Subcutaneous abdominal adipose tissue (tissue), 5 donors: ENCODE data around the gene S100A2.
"Not testable (repeated sequence)": the region's sequence is repeated elsewhere in the genome, so short reads cannot be mapped to it uniquely, and the experiment has no call there.

Source experiments
- H3K27ac ChIP-seq: one replicate; pipeline ENCODE4 v1.7.0; 2013; ENCODE audit warnings: low read depth, mild to moderate bottlenecking, inconsistent platforms, low read length, moderate library complexity
- H3K27me3 ChIP-seq, 5 donors: one replicate each; pipeline ENCODE4 v1.7.0; 2013; ENCODE audit warnings: low read length in 5 of 5, inconsistent platforms in 1 of 5; ENCODE audit not compliant: control insufficient read depth in 5 of 5, insufficient read depth in 4 of 5
- H3K36me3 ChIP-seq, 5 donors: one replicate each; pipeline ENCODE4 v1.7.0; 2013; ENCODE audit warnings: low read length in 5 of 5; ENCODE audit not compliant: control insufficient read depth in 5 of 5, insufficient read depth in 5 of 5
- H3K4me1 ChIP-seq, 5 donors: one replicate each; pipeline ENCODE4 v1.7.0; 2013; ENCODE audit warnings: low read length in 5 of 5, mild to moderate bottlenecking in 3 of 5, moderate library complexity in 1 of 5; ENCODE audit not compliant: control insufficient read depth in 5 of 5, insufficient read depth in 5 of 5
- H3K4me3 ChIP-seq, 5 donors: one replicate each; pipeline ENCODE4 v1.7.0; 2013; ENCODE audit warnings: low read length in 5 of 5, low read depth in 1 of 5
- H3K9ac ChIP-seq, 5 donors: one replicate each; pipeline ENCODE4 v1.7.0; 2013; ENCODE audit warnings: low read length in 5 of 5, mild to moderate bottlenecking in 4 of 5, moderate library complexity in 3 of 5
- H3K9me3 ChIP-seq, 5 donors: one replicate each; pipeline ENCODE4 v1.7.0; 2013; ENCODE audit warnings: low read length in 5 of 5; ENCODE audit not compliant: control insufficient read depth in 5 of 5
- donor health status: healthy.
- donor health status: healthy.
- donor health status: healthy.
- donor health status: healthy.
- donor health status: healthy.

The S100A2 gene

GRCh38 chr1:153597206-153597605, 31.6 kb upstream of the S100A2 start:
- Histone ChIP-seq H3K9ac (no peak overlapping the region), H3K27me3 (no peaks in the 10 kb centered on the region), H3K36me3 (no peaks in the 10 kb centered on the region), H3K4me3 (no peak overlapping the region), H3K4me1 (peaks cover 4 to 29% (median 19%) of the 10 kb centered on the region in 5 donors), H3K9me3 (no peaks in the 10 kb centered on the region), H3K27ac (no peak overlapping the region)

GRCh38 chr1:153592748-153593147, 27.1 kb upstream of the S100A2 start:
- no peaks in the 10 kb centered on the region for H3K9me3 ChIP-seq
- no peak overlapping the region for H3K27ac ChIP-seq
- H3K4me3 ChIP-seq = no peak overlapping the region
- no peaks in the 10 kb centered on the region for H3K27me3 ChIP-seq
- peaks cover 0 to 7% (median 0%) of the 10 kb centered on the region in 5 donors for H3K4me1 ChIP-seq
- peak overlapping the region in 1 of 5 donors; percentile 25 for H3K9ac ChIP-seq
- no peaks in the 10 kb centered on the region for H3K36me3 ChIP-seq

DNA sequence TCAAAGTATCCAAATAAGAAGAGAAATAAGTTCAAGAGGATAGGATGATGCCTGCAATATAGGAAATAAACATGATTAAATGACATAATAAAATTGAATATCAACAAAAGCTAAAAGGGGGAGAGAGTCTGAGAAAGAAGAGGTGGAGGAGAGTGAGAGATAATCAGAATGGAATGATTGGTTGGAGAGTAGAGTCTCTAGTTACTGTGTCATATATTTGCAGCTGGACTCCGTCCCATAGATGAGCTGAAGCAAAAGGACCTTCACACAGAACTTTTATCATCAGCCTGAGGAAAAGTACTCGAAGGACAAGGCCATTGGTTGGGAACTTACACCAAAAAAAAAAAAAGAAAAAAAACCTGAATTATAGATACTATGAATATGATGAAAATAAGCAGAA, 22.8 kb upstream of the S100A2 start:
- Histone ChIP-seq H3K9me3 (no peaks in the 10 kb centered on the region), H3K4me3 (no peak overlapping the region), H3K27ac (no peak overlapping the region), H3K36me3 (no peaks in the 10 kb centered on the region), H3K27me3 (no peaks in the 10 kb centered on the region), H3K4me1 (peaks cover 0 to 7% (median 2%) of the 10 kb centered on the region in 5 donors), H3K9ac (no peak overlapping the region)

- H3K4me3 ChIP-seq, H3K9me3 ChIP-seq, H3K4me1 ChIP-seq, H3K36me3 ChIP-seq, H3K27ac ChIP-seq, H3K27me3 ChIP-seq, H3K9ac ChIP-seq: not testable (repeated sequence)
These were observed 22.4 kb upstream of the S100A2 start for GRCh38 chr1:153588033-153588432.

DNA sequence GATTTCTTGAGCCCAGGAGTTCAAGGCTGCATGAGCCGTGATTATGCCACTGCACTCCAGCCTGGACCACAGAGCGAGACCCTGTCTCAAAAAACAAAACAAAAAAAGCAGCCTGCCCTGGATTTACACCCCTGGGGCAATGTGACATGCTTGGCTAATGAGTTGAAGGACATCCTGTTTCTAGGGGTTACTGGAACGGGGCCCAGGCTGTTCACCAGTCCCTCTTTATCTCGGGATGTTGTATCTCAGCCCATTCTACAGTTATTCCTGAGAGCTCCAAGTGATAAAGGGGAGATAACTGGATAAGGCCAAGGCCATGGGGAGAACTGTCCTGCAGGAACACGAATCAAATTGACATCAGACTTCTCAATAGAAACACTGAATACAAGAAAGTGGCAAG, 21.7 kb upstream of the S100A2 start:
- Histone ChIP-seq H3K4me1 (peaks cover 0 to 2% (median 0%) of the 10 kb centered on the region in 5 donors), H3K36me3 (no peaks in the 10 kb centered on the region), H3K27me3 (no peaks in the 10 kb centered on the region), H3K4me3 (no peak overlapping the region), H3K27ac (no peak overlapping the region), H3K9me3 (no peaks in the 10 kb centered on the region), H3K9ac (no peak overlapping the region)

GRCh38 chr1:153586347-153586746, 20.7 kb upstream of the S100A2 start:
- no peak overlapping the region for H3K27ac ChIP-seq
- H3K36me3 ChIP-seq = no peaks in the 10 kb centered on the region
- no peak overlapping the region for H3K9ac ChIP-seq

GRCh38 chr1:153585006-153585405, 19.4 kb upstream of the S100A2 start:
- Histone ChIP-seq H3K4me3 (no peak overlapping the region), H3K27ac (no peak overlapping the region)

More at GRCh38 chr1:153586347-153586746, 20.7 kb upstream of the S100A2 start:
- H3K4me3 ChIP-seq = no peak overlapping the region
- H3K27me3 ChIP-seq = no peaks in the 10 kb centered on the region
- no peaks in the 10 kb centered on the region for H3K9me3 ChIP-seq
- H3K4me1 ChIP-seq = peaks cover 0 to 2% (median 0%) of the 10 kb centered on the region in 5 donors

DNA sequence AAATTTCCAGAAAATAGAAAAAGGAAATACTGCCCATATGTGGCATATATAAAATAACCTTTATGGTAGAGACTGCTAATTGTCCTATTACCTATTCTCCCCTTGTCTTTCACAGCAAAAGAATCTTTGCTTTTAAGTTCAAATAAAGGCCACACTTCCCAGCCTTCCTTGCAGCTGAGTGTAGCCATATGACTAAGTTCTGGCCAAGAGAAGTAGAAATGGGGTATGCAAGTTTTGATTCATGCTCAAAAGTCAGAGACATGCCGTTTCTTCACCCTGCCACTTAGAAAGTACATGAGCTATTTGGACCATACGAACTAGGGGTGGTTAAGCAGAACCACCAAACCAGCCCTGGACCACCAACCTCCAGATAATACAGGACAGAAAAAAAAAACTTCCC, 18.3 kb upstream of the S100A2 start:
- H3K4me1 ChIP-seq = peaks cover 0 to 2% (median 0%) of the 10 kb centered on the region in 5 donors
- no peak overlapping the region for H3K27ac ChIP-seq
- no peaks in the 10 kb centered on the region for H3K36me3 ChIP-seq
- H3K27me3 ChIP-seq = no peaks in the 10 kb centered on the region
- H3K9ac ChIP-seq = no peak overlapping the region
- no peak overlapping the region for H3K4me3 ChIP-seq
- H3K9me3 ChIP-seq = no peaks in the 10 kb centered on the region

More at GRCh38 chr1:153585006-153585405, 19.4 kb upstream of the S100A2 start:
- Histone ChIP-seq H3K36me3 (no peaks in the 10 kb centered on the region), H3K27me3 (no peaks in the 10 kb centered on the region), H3K9me3 (no peaks in the 10 kb centered on the region), H3K9ac (no peak overlapping the region), H3K4me1 (peaks cover 0 to 2% (median 0%) of the 10 kb centered on the region in 5 donors)

GRCh38 chr1:153583514-153583913, 17.9 kb upstream of the S100A2 start:
- not testable (repeated sequence) for H3K9me3 ChIP-seq, H3K36me3 ChIP-seq, H3K27me3 ChIP-seq, H3K9ac ChIP-seq, H3K4me1 ChIP-seq, H3K27ac ChIP-seq, H3K4me3 ChIP-seq

DNA sequence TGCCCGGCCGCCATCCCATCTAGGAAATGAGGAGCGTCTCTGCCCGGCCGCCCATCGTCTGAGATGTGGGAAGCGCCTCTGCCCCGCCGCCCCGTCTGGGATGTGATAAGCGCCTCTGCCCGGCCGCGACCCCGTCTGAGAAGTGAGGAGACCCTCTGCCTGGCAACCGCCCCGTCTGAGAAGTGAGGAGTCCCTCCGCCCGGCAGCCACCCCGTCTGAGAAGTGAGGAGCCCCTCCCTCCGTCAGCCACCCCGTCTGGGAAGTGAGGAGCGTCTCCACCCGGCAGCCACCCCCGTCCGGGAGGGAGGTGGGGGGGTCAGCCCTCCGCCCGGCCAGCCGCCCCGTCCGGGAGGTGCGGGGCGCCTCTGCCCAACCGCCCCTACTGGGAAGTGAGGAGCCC, 17.2 kb upstream of the S100A2 start:
- H3K9ac ChIP-seq = not testable (repeated sequence)

GRCh38 chr1:153578936-153579335, 13.3 kb upstream of the S100A2 start:
- Histone ChIP-seq H3K9ac (no peak overlapping the region), H3K4me3 (no peak overlapping the region), H3K9me3 (no peaks in the 10 kb centered on the region), H3K27me3 (no peaks in the 10 kb centered on the region), H3K27ac (no peak overlapping the region), H3K4me1 (peaks cover 3 to 15% (median 10%) of the 10 kb centered on the region in 5 donors), H3K36me3 (no peaks in the 10 kb centered on the region)

More for the DNA sequence above, 17.2 kb upstream of the S100A2 start:
- H3K27ac ChIP-seq, H3K4me3 ChIP-seq, H3K27me3 ChIP-seq, H3K9me3 ChIP-seq, H3K36me3 ChIP-seq: not testable (repeated sequence)
- H3K4me1 ChIP-seq = peaks cover 1 to 12% (median 7%) of the 10 kb centered on the region in 5 donors
